Measurements from ENCODE around the gene PLEKHG4B.

The PLEKHG4B gene

DNA sequence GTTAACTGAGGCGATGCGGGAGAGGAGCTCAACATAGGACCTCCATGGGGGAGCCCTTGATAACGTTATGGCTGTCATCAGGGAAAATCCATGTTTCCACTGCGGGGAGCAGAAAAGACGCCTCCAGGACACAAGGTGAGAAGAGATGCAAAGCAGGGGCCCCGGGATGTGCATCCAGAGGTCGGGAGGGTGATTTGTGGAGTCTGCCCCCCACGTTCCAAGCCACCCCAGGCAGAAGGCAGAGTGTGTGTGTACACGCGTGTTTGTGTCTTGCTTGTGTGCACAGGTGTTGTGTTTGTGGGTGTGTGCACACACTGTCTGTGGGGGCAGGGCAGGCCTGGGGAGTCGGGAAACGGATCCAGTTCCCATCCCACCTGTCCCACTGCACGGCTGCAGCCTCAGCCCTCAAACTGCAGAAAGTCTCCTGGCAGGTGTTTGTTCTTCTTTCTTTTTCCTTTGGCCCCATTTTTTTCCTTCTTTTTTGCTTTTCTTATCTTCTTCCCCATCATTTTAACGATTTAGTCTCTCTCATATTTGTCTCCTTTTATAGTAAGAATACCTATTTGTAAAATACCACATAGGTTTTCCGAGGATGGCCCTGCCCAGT, 17.4 kb upstream of the PLEKHG4B start:
- no peak for DNase-seq (ENCODE audit: low read depth in 2 of 3, low spot score in 2 of 3)

- no peak for DNase-seq (ENCODE audit: low read depth in 2 of 3, low spot score in 2 of 3)
Observed at GRCh38 chr5:75331-76320, 16.3 kb upstream of the PLEKHG4B start.

DNA sequence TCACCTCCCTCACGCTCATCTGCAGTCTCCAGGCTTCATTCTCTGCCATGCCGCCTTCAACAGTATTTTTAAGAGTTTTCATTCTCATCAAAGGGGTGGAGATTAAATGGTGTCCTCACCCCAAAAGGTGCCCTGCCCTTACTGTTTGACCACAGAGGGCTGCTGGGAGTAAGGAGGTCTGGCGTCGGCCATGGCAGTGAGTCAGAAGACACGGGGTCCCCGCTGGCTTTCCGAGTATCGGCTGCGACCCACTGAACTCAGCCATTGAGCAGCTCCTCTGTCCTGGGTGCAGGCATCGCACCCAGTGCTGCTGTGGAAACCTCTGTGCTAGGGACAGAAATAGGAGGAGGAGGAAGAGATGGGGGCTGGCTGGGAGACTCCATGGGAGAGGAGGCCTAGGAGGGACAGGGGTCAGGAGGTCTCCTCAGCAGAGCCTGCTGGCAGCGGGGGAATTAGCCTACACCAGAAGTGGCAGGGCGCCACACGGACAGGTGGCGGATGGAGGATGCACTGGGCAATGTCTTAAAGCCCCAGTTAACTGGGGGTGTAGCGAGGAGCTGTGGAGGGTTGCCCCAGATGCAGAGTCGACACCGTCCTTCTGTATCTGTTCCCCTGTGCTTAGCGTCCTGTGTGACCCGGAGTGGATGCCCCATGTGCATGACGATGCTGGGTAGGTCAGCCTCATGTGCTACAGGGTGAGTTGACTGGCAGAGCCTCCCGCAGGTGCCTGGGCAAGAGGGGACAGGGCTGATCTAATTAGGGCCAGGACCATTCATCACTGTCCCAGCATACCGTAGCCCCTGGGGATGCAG, 15.4 kb upstream of the PLEKHG4B start:
- no peak for DNase-seq (ENCODE audit: low read depth in 2 of 3, low spot score in 2 of 3)

GRCh38 chr5:77170-77501, 14.8 kb upstream of the PLEKHG4B start:
- DNase-seq (ENCODE audit: low read depth in 2 of 3, low spot score in 2 of 3): no peak

DNA sequence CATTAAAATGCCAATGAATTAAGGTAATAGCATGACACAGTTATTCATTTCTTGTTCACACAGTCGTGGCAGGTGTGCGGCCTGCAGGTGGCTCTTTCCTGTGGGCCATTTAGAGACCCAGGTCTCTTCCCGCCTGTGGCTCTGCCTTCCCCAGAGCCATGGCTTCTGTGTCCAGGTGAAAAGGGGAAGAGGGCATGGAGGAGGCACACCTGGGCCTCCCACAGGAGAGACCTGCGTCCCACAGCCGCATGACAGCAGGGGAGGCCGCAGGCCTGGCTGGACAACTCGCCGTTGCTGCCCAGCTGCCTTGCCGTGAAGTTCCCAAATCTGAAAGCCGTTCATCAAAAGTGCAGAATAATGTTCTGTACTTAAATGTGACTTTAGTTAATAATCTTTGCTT, 14.4 kb upstream of the PLEKHG4B start:
- DNase-seq (ENCODE audit: low read depth in 2 of 3, low spot score in 2 of 3): no peak

DNA sequence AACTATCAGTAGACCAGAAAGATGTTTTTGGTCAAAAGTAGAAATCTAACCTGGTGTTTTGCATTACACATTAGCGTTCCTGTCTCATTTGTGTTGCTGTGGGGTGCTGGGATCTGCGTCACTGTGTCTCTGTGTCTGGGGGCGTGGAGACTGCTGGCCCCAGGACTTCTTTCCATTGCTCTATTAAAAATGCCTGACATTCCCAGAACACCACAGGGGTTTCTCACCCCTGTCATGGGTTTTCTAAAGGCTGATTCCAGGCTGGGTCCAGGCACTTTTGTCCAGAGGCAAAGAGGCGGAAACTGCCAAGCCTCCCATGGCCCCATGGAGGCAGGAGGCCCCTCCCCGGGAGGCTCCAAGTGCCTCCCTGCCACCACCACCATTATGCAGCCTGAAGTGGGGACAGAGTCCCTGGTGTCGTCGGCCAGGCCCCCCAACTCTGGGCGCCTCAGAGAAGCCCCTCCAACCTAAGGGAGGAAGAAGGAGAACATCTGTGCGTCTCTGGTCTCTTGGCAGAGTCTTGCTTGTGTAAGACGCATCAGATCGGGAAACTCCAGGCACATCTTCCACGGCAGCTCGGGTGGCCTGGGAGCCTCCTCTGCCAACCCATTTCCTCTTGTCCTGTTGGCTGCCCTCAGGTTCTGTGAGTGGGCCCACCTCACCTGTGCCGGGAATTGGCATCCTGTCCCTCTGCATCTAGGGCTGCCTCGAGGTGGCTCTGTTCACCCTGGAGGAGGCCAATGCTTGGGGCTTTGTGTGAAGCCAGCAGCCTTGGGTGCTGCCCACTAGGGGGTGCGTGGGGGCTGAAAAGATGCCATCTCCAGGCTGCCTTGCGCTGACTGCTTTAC, 13.8 kb upstream of the PLEKHG4B start:
- DNase-seq (ENCODE audit: low read depth in 2 of 3, low spot score in 2 of 3): no peak

- DNase-seq (ENCODE audit: low read depth in 2 of 3, low spot score in 2 of 3): no peak
Observed at GRCh38 chr5:78805-79149, 13.2 kb upstream of the PLEKHG4B start.

GRCh38 chr5:79263-79662, 12.7 kb upstream of the PLEKHG4B start:
- no peak for DNase-seq (ENCODE audit: low read depth in 2 of 3, low spot score in 2 of 3)

DNA sequence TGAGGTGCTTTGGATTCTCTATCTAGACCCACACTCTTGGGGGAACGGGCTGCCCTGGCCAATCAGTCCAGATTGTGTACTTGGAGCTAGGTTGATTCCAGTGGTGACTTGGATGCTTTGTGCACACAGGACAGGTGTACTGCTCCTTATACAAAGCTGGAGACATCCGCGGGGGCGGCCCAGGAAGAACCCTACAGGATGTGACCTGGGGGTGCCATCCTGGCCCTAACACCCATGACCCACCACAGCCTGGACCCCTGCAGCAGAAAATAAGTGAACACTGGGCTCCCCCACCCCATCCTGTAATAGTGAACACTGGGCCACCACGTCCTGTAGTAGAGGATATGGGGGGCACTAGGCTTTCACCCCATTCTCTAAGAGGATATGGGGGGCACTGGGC, 12.1 kb upstream of the PLEKHG4B start:
- no peak for DNase-seq (ENCODE audit: low read depth in 2 of 3, low spot score in 2 of 3)

DNA sequence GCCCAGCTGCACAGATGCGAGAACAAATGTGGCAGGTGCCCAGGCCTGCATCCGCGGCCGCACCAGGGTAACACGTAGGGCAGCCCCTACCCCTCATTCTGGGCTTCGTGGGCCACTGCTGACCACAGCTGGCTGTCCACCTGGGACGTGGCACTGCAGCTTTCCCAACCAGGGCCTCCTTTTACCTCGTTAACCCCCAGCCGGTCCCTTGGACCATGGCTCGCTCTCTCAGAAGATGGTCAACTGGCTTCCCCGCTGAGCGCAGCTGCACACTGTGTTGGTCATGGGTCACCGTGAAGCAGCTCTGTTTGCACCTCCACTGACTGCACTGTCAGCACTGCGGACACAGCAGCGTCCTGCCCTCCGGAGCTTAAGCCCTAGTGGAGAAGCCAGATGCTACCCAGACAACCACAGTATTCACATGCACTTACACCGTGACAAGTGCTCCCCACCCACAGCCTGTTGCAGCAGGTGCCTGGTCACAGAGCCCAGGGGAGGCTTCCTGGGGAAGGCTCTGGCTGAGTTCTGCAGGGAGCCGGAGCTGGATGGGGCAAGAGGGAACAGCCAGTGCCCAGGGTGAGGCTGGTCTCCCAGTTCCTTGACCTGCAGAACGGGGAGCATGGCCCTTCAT, 10.5 kb upstream of the PLEKHG4B start:
- DNase-seq (ENCODE audit: low read depth in 2 of 3, low spot score in 2 of 3): no peak

GRCh38 chr5:82097-82496, 9.9 kb upstream of the PLEKHG4B start:
- DNase-seq (ENCODE audit: low read depth in 2 of 3, low spot score in 2 of 3): no peak

DNA sequence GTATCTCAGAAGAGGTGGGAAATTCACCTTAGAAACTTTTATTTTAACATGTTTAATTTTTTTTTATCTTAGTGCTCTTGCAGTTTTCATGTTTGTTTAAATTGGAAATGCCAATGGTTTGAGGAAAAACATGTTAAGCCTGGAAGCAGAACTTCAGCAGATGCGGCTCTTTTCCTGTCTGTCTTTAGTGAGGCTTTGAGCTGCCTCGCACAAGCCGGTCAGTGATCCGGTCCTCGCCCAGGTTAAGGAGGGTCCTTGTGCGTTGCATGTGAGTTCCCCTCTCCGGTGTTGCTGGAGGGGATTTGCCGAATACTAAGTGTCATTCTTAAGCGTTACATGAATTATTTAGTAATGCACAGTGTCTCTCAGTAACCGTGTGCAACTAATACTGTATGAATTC, 9.4 kb upstream of the PLEKHG4B start:
- no peak for DNase-seq (ENCODE audit: low read depth in 2 of 3, low spot score in 2 of 3)

GRCh38 chr5:83029-83428, 8.9 kb upstream of the PLEKHG4B start:
- DNase-seq (ENCODE audit: low read depth in 2 of 3, low spot score in 2 of 3): no peak

DNA sequence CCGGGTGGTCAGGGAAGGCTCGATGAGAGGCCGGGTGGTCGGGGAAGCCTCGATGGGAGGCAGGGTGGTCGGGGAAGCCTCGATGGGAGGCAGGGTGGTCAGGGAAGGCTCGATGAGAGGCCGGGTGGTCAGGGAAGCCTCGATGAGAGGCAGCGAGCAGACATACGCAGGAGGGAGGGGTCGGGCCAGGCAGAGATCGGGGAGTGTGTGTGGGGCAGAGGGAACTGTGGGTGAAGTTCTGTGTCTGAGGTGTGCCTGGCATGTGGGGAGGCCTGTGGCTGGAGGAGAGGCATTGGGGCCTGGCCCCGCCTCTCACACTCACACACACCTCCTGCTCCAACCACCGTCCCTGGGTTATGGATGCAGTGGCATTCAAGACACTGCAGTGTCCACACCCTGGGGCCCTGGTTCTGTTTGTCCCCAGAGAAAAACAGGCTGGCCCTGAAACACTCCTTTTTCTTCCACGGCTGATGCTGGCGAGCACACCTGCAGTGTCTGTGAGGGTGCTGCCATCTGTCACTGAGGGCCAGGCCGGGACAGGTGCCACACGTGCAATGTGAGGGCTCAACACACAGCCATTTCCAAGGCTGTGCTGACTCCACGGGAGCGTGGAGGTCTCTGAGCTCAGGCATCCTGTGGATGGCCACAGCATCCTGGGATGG, 6.5 kb upstream of the PLEKHG4B start:
- no peak for DNase-seq (ENCODE audit: low read depth in 2 of 3, low spot score in 2 of 3)

GRCh38 chr5:89337-90286, 2.4 kb upstream of the PLEKHG4B start:
- no peak for DNase-seq (ENCODE audit: low read depth in 2 of 3, low spot score in 2 of 3)

GRCh38 chr5:90590-91547, 1.1 kb upstream of the PLEKHG4B start:
- no peak for DNase-seq (ENCODE audit: low read depth in 2 of 3, low spot score in 2 of 3)

- no peak for DNase-seq (ENCODE audit: low read depth in 2 of 3, low spot score in 2 of 3)
Observed at GRCh38 chr5:92401-93220, 643 bp downstream of the PLEKHG4B start.
